Measurements from ENCODE around the gene TDRD9. TPM values are rescaled to one million over a fixed set of nuclear protein-coding genes. Genes with fewer than 3 reads are reported as not detected.

The TDRD9 gene
- total RNA-seq, 1 experiment from 2014 or later = not detected

- no peak for DNase-seq (ENCODE audit: low read depth)
These were observed 4.4 kb upstream of the TDRD9 start for GRCh38 chr14:103923863-103924262.

GRCh38 chr14:103925316-103925715, 2.9 kb upstream of the TDRD9 start:
- DNase-seq (ENCODE audit: low read depth) = no peak

GRCh38 chr14:103927566-103927965, 690 bp upstream of the TDRD9 start:
- DNase-seq (ENCODE audit: low read depth) = no peak

GRCh38 chr14:103930051-103930604, 1.9 kb downstream of the TDRD9 start:
- DNase-seq (ENCODE audit: low read depth) = no peak

- no peak for DNase-seq (ENCODE audit: low read depth)
These were observed 3.2 kb downstream of the TDRD9 start for GRCh38 chr14:103931422-103931821.

- no peak for DNase-seq (ENCODE audit: low read depth)
These were observed 4.7 kb downstream of the TDRD9 start for GRCh38 chr14:103932791-103933490.

- no peak for DNase-seq (ENCODE audit: low read depth)
These were observed 6.8 kb downstream of the TDRD9 start for GRCh38 chr14:103935102-103935501.

- no peak for DNase-seq (ENCODE audit: low read depth)
These were observed 13.2 kb downstream of the TDRD9 start for GRCh38 chr14:103941462-103941861.

- DNase-seq (ENCODE audit: low read depth) = no peak
These were observed 13.9 kb downstream of the TDRD9 start, which contains the start of gene RD3L for GRCh38 chr14:103941973-103942736. TSS of gene RD3L (minus strand) at chr14:103942529. CDS start at chr14:103941695, 834 bp downstream.

GRCh38 chr14:103943673-103944072, 15.4 kb downstream of the TDRD9 start:
- DNase-seq (ENCODE audit: low read depth) = no peak

GRCh38 chr14:103946975-103947374, 18.7 kb downstream of the TDRD9 start:
- DNase-seq (ENCODE audit: low read depth) = no peak

GRCh38 chr14:103948442-103948841, 20.2 kb downstream of the TDRD9 start:
- no peak for DNase-seq (ENCODE audit: low read depth)

GRCh38 chr14:103949131-103949790, 21.0 kb downstream of the TDRD9 start:
- no peak for DNase-seq (ENCODE audit: low read depth)

- DNase-seq (ENCODE audit: low read depth) = no peak
These were observed 32.3 kb downstream of the TDRD9 start for GRCh38 chr14:103960457-103961055.

- DNase-seq (ENCODE audit: low read depth) = no peak
These were observed 33.8 kb downstream of the TDRD9 start for GRCh38 chr14:103961928-103962578.

GRCh38 chr14:103966631-103967030, 38.4 kb downstream of the TDRD9 start:
- DNase-seq (ENCODE audit: low read depth) = no peak

- DNase-seq (ENCODE audit: low read depth) = no peak
These were observed 41.7 kb downstream of the TDRD9 start for GRCh38 chr14:103969961-103970360.

GRCh38 chr14:103973354-103973753, 45.1 kb downstream of the TDRD9 start:
- DNase-seq (ENCODE audit: low read depth) = no peak

GRCh38 chr14:103974575-103974974, 46.3 kb downstream of the TDRD9 start:
- no peak for DNase-seq (ENCODE audit: low read depth)

- peak; percentile 22 for DNase-seq (ENCODE audit: low read depth)
These were observed 52.5 kb downstream of the TDRD9 start for GRCh38 chr14:103980623-103981238.
